ENCODE data around the gene ENOX2.
"Not testable (repeated sequence)": the region's sequence is repeated elsewhere in the genome, so short reads cannot be mapped to it uniquely, and the experiment has no call there.

Gene ENOX2, protein sequence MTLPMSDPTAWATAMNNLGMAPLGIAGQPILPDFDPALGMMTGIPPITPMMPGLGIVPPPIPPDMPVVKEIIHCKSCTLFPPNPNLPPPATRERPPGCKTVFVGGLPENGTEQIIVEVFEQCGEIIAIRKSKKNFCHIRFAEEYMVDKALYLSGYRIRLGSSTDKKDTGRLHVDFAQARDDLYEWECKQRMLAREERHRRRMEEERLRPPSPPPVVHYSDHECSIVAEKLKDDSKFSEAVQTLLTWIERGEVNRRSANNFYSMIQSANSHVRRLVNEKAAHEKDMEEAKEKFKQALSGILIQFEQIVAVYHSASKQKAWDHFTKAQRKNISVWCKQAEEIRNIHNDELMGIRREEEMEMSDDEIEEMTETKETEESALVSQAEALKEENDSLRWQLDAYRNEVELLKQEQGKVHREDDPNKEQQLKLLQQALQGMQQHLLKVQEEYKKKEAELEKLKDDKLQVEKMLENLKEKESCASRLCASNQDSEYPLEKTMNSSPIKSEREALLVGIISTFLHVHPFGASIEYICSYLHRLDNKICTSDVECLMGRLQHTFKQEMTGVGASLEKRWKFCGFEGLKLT

DNA sequence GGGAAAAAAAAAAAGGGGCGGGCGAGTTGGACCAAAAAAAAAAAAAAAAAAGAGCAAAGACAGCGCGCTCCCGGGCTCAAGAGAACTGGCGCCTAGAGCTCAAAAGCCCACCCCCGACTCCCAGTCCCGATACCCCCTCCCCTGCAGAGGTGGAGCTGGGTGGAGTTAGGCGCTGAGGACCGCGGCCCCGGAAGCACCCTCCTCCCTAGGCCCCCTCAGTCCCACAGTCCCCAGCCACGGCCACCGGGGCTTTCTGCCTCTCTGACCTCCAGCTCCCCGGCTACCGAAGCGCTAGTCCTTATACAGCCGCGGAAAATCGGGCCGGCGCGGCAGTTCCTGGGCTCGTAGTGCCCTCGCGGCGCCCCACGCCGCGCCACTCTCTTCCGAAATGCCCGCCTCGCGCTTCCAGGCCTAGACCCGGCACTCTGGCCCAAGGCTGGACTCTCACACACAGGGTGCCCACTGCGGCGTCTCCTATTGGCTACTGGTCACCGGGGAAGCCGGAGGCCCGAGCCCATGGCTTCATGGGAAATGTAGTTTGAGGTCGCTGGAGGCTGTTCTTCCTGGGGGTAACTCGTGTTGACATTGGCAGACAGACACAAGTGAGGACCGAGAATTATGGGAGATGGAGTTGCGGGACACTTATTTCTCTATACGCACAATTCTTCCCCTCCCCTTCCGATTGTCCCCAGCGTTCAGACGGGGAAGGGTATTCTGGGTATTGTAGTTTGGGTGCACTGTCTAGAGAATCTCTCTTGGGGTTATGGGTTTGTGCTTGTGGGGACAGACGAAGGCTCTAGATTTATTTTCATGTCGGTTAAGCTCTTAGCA lies at the start of gene ENOX2:
TSS of gene ENOX2 (minus strand) at position 427 of the 831 bp plus-strand sequence. CDS start 199,993 bp downstream, outside the sequence.
- peak; percentile 91 to 93 for DNase-seq

DNA sequence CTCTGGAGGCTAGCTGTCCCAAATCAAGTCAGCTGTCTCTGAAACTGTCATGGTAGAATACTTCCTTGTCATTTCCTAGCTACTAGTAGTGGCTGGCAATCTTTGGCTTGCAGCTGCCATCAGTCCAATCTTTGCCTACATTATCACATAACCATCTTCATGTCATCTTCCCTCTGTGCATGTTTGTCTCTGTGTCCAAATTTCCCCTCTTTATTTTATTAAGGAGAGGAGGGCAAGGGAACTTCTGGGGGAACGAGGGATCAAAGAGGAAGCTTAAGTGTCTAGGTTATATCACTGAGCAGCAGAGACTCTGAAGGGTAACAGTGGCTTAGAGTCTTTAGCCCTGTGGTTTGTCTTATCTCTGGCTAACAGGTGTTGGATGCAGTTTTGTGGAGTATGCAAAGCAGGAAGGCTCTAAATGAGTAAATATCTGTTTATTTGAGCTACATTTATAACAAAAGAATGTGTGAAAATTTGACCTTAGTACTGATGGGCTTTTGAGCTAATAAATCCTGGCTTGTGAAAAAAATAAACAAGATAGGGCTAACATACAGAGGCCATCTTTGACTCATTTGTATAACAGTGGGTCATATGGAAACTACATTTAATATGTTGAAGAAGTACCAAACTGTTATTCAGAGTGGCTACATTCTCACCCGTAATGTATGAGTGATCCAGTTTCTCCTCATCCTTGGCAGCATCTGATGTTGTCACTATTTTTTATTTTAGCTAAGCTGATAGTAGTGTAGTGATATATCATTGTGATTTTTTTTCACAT lies 49.4 kb upstream of the ENOX2 start:
- DNase-seq, result no peak

DNA sequence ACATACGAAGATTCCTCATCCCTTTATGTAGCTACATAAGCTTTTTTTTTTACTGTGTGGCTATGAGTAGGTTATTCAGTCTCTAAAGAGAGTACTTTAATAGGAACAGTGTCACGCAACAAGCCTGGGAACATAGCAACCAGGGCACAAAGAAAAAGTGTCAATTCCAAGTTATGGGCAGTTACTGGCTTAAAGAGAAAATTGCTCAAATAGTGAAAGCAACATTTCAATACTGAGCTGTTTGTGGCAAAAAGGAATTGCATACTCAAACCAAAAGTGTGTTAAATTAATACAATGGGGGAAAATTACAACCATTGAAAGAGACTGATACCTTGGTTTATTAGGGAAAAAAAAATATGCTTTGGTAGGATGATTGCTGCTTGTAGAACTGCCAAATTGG lies 41.2 kb upstream of the ENOX2 start:
- no peak for DNase-seq

DNA sequence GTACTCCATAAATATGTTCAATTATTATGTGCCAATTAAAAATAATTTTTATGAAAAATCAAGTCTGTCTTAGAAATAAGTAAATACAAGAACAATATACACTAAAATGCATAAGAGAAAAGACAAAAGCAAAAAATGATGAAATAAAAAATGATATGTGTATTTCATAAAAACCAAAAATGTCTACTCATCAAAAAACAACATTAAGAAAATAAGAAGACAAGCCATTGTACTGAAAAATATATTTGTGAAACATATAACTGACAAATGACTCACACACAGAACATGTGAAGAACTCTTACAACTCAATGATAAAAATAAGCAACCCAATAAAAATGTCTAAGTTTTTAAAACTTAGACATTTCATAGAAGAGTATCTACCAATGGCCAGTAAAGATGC lies 34.1 kb upstream of the ENOX2 start:
- DNase-seq, result no peak

GRCh38 chrX:130933358-130933757 lies 30.3 kb upstream of the ENOX2 start:
- no peak for DNase-seq

DNA sequence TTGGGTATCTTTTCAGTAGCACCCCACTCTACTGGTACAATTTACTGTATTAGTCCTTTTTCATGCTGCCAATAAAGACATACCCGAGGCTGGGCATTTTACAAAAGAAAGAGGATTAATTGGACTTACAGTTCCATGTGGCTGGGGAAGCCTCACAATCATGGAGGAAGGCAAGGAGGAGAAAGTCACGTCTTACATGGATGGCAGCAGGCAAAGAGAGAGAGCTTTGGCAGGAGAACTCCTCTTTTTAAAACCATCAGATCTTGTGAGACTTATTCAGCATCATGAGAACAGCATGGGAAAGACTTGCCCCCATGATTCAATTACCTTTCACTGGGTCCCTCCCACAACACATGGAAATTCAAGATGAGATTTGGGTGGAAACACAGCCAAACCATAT lies 17.4 kb upstream of the ENOX2 start:
- DNase-seq, result not testable (repeated sequence)

- DNase-seq, result not testable (repeated sequence)
Observed at GRCh38 chrX:130919676-130920075, 16.7 kb upstream of the ENOX2 start.

DNA sequence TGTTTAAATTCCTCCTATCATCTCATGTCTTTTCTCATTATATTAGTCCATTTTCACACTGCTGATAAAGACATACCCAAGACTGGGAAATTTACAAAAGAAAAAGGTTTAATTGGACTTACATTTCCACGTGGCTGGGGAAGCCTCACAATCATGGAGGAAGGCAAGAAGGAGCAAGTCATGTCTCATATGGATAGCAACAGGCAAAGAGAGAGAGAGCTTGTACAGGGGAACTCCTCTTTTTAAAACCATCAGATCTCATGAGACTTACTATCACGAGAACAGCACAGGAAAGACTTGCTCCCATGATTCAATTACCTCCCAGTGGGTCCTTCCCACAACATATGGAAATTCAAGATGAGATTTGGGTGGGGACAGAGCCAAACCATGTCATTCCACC lies 15.5 kb upstream of the ENOX2 start:
- DNase-seq, result not testable (repeated sequence)

DNA sequence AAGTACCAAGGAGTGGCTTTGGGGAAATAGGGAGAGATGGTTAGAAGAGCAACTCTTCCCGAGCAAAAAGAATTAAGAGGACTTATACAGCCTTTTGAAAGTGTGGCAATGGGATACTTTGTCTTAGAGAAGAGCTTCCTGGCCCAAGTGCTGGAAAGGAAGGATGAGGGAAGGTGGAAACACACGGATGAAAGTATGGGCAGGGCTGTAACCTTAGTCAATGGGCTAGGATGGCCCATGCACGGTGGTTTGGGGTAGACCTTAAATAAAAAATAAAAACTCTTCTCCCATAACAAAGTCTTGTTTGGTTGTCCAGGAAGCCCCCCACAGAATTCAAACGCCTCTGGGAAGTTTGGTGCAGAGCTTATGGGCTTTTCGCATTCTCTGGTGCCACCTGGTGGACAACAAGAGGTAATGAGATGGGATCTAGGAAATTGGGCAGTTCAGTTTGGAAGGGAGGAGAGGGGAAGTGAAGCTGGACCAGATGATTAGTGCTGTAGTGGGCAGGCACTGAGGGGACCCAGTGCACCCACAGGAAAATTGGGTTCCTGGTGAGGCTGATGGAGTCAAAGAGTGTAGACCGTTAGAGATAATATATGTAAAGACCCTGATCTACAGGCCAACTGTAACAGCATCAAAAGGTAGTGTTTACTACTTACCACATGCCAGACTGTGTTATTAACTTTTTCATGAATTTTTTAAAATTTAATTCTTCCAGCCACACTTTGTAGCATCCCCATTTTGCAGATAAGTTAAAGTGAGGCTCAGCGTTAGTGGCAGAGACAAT lies 13.8 kb upstream of the ENOX2 start:
- DNase-seq, result peak; percentile 49 to 51

GRCh38 chrX:130915302-130915701 lies 12.3 kb upstream of the ENOX2 start:
- no peak for DNase-seq

DNA sequence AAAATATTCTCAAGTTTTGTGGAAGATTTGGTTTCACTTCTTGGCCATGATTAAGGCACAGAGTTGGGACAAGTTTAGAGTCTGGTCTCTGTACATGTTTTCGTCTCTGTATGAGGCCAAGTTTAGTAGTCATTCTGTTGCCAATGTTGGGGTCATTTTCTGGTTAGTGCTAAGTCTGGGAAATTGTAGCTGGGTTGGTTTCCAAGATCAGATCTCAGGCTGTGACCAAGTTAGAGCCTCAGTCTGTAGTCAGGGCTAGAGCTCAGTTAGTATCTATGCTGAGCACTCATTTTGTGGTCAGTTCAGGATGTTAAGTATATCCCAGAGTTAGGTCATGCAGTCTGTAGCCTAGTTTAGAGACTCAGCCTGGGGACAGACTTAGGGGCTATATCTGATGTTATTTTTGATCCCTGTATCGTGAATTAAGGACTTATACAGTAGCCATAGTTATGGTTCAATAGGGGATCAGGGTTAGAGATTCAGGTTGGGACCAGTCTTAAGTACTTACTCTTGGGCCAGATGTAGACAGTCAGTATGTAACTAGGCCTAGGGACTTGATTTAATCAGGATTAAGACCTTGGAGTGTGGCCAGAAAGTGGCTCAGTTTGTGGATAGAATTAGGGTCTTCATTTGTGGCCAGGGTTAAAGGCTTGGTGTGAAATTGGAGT lies 6.6 kb upstream of the ENOX2 start:
- no peak for DNase-seq

DNA sequence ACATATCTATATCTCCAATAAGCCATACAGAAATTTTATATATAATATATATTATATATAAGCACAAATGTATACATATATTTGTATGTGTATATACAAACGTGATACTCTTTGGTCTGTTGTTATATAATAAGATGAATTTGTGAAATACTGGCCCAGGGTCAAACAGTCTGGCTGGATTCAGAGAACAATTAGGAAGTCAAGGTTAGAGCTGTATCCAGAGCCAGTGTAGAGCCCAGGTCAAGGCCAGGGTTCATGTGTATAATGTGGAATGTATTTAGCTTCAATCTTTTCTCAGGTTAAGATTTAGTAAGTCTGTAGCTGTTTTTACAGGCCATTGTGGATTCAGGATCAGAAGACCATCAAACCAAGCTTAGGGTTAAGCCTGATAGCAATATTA lies 3.8 kb upstream of the ENOX2 start:
- no peak for DNase-seq

DNA sequence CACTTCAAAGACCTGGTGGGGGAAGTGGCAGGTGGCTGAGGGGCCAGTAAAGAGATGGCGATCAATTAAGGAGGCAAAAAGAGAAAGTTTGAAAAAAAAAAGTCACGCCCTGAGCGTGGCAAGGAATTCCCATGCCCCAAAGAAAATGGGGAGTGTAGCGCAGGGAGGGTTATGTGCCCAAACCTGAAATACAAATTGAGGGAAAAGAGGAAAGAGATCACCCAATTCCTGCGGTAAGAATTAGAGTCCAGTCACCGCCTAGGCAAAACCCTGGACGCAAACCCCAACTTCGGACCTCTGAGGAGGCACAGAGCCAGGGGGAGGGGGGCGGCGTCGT lies 595 bp downstream of the ENOX2 start:
- DNase-seq, result peak in 1 of 2 donors; percentile 0

DNA sequence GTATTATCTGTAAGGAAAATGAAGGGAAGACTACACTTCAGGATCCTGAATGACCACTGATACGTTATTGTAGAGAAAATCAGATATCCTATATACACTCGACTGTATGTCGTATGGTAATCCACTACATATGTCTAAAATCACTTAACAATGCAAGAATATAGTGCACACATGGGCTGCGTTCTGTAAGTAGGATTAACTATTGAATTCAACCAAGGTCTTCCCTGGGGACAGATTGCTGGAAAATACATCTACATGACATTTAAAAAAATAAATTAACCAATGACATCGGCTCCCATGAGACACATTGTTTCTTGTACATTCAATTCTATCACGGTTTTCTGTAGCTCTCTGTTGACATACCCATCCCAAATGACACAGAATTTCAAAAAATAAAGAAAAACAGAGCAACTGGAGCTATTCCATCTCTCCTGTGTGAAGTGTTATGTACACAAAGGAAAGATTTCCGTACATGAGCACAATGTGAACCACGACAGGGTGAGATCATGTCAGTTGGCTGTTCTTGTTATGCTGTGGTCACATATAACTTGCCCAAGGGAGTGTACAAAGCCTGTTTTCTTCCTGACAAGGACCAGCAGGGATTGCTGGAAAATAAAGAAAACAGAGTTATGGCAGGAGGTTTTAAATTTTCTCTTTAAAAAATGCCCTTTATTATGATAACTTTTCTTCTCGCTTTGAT lies 6.1 kb downstream of the ENOX2 start:
- no peak for DNase-seq

DNA sequence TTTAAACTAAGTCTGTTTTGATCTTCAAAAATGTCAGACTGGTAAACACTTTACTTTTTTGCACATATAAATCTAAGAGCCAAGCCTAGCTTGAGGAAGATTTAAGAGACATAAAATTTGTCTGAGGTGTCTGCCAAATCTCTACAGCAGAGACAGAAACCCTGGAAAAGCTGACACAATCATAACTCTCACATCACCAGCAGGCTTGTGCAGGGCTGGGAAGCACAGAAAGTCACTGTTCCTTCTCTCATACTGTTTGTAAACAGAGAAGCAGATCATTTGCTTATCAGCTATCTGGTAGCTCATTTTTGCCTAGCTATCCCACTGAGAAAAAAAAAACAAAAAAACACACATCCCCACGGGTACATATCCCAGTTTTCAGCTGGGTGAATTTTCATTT lies 7.0 kb downstream of the ENOX2 start:
- no peak for DNase-seq

DNA sequence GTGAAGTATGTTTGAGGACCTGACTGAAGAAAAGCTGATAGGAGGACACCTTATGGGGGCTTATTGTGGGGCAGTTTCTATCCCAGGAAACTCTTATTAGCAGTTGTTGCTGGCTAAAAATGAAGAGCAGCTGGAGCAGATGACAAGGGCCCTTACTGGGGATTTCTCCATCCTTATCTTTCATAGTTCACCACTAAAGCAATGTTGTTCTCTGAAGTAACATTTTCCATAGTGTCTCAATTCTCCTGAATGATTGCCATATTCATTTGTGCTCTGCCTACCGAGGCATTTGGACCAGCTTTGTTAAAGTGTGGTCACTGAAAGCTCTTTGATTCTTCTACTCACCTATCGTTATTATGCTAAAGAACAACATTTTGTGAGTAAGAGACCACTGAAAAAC lies 7.7 kb downstream of the ENOX2 start:
- DNase-seq, result no peak

DNA sequence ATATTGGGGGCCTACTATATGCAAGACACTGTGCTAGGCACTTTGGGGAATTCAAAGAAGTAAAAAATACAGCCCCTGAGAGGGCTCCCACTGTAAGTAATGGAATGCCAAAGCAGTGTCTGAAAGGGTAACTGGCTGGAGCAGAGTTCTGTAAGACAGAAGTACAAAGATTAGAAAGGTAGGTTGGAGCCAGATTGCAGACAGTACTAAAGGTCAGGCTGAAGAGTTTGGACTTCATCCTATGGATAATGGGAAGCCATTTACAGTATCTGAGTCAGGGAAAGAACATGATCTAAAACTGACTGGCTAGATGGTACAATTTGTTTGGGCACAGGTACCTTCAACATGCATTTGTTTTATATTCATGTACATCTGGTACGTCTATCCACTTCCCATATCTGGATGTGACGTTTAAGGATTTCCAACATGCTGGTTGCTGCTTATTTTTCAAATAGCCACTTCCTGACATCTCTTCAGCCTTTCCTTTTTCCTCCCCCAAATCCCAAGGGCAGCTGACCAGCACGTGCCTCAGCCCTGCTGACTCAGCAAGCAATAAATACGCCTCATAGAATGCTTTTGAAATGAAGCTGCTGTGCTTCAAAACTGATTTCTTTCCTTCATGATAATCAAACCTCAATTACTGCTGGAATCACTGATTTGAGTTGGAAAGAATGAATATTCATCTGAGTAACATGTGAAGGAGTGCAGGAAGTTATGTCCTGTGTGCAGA lies 9.5 kb downstream of the ENOX2 start:
- DNase-seq, result no peak

DNA sequence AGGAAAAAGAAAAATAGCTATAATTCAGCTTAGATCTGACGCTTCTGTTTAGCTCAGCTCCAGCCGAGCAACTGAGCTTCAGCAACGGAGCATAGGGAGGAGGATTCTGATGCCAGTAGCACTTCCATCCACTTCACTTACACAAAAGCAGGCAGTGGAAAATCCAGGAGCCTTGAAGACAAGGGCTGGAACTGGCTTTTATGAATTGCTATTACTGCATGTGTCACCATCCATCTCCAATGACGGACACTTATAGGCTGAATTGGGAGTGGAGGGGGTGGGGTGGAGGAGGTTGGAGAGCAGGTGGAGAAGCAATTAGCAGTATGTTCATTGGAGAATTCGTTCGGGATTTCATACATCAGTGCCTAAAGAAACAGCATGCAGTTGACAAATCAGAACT lies 15.6 kb downstream of the ENOX2 start:
- no peak for DNase-seq

- no peak for DNase-seq
Observed at GRCh38 chrX:130885996-130886395, 17.0 kb downstream of the ENOX2 start.

GRCh38 chrX:130885508-130885907 lies 17.5 kb downstream of the ENOX2 start:
- no peak for DNase-seq

Measured in CD4-positive, alpha-beta T cell treated with Interferon alpha-2 for 1 hour (primary cell).